Esophagus squamous epithelium (tissue), 5 donors: Measurements from ENCODE around the gene OR52B4. TPM values are rescaled to one million over a fixed set of nuclear protein-coding genes. Genes with fewer than 3 reads are reported as not detected.

Source experiments
- DNase-seq: peaks from one replicate; lab custom pipeline; 2025; lab: John Stamatoyannopoulos, UW
- H3K27ac ChIP-seq, 4 donors: fragments of 200-600 bp; sonication (generic); one replicate each; pipeline ENCODE4 v1.5.1; 2016 to 2019; ENCODE audit warnings: mild to moderate bottlenecking in 1 of 4
- H3K27me3 ChIP-seq, 4 donors: fragments of 200-600 bp; sonication (generic); 1 replicate in 3 of 4; 2 replicates in 1 of 4; pipeline versions ENCODE4 v1.5.1 to v1.6.0; 2017 to 2021; ENCODE audit warnings: antibody characterized with exemption in 1 of 4
- H3K36me3 ChIP-seq, 3 donors: fragments of 200-600 bp; sonication (generic); one replicate each; pipeline ENCODE4 v1.5.1; 2016 to 2019
- H3K4me1 ChIP-seq, 3 donors: fragments of 200-600 bp; sonication (generic); one replicate each; pipeline ENCODE4 v1.5.1; 2017 to 2019
- H3K4me3 ChIP-seq, 4 donors: fragments of 200-600 bp; sonication (generic); 1 replicate in 3 of 4; 2 replicates in 1 of 4; pipeline ENCODE4 v1.5.1; 2016 to 2019; ENCODE audit warnings: mild to moderate bottlenecking in 2 of 4, moderate library complexity in 1 of 4
- H3K9me3 ChIP-seq, 3 donors: fragments of 200-600 bp; sonication (generic); one replicate each; pipeline ENCODE4 v1.5.1; 2016 to 2019
- POLR2A ChIP-seq, 4 donors: fragments of 450-650 bp; IDR thresholded peaks; one replicate each; pipeline ENCODE4 v1.6.1; 2017; ENCODE audit warnings: antibody characterized with exemption in 4 of 4, mild to moderate bottlenecking in 4 of 4, moderate library complexity in 3 of 4
- WGBS, 2 donors: methylation state at CpG; one replicate each; pipeline ENCODE4 v1.1.5; 2018; 5-methylcytosine and 5-hydroxymethylcytosine counted together
- intact Hi-C: fragments of 100-400 bp; cut with DNase I; formaldehyde crosslinking; loops from one replicate; pipeline ENCODE4 v1.15.0; 2022
- total RNA-seq, 4 donors: library from RNA; depleted of rRNA; stranded (reverse); fragments of >200 nt; gene quantifications; one replicate each; pipeline ENCODE4 v1.1.0, GENCODE V29; 2016
- TF ChIP-seq, protein P1 (sequence below), 6 experiments: fragments of 450-650 bp in 4 of 6; fragments of 200-600 bp in 2 of 6; sonication (generic) in 2 of 6; IDR thresholded peaks; one replicate each; pipeline ENCODE4 v1.5.1; 2016 to 2019; ENCODE audit warnings: antibody characterized with exemption in 6 of 6, mild to moderate bottlenecking in 4 of 6, moderate library complexity in 4 of 6
- donor health status: DM: yes; HTN: yes; CAD: no.

The OR52B4 gene
- total RNA-seq, 4 donors from 2014 or later = not detected

DNA sequence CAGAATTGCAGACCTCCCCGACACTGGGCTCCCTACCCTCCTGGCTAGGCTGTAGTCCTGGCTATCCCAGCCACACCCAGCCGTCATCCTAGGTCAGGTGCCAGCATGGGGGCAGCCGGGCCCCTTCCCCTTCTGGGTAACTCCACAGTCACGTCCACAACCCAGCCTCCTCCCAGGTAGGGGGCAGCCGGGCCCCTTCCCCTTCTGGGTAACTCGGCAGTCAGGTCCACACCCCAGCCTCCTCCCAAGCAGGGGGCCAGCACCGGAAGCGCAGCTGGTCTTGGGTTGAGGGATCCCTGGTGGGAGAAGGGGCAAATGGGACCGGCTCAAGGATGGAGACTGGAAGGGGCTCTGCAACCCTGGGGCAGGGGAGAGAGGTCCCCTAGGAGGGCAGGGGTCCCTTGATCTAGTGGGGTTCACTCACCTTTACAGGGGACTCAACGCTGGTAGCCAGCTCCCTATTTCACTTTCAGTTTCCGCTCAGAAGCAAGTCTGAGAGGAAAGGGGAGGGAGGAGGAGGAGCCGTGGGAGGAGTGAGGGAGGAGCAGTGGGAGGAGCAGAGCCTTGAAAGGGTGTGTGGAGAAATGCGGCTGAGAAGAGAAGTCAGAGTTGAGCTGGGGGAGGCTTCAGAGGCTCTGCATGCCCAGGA is 25.1 kb upstream of the OR52B4 start, which contains the start of gene TRIM21:
Gene TRIM21 (minus strand): TSS at position 494 of the 649 bp plus-strand sequence. CDS start 3,293 bp downstream, outside the sequence.
- Histone ChIP-seq H3K4me3 (peak within 1 kb of the TSS; percentile 66 to 98 (median 84)), H3K36me3 (peaks cover 0 to 21% (median 13%) of the 10 kb centered on the region in 3 donors), H3K9me3 (no peaks in the 10 kb centered on the region), H3K27ac (peak within 1 kb of the TSS; percentile 85 to 92 (median 87)), H3K27me3 (no peaks in the 10 kb centered on the region), H3K4me1 (peaks cover 0 to 17% (median 3%) of the 10 kb centered on the region in 3 donors)
- intact Hi-C loops = no loop called here
- DNase-seq = peak; percentile 8
- 0% methylated on average over 8 to 9 of the region's 13 CpGs for WGBS, 2 donors
- TF ChIP-seq POLR2A (IDR thresholded peaks at IDR 0.05) = peak in 2 of 4 donors; percentile 22 to 53
- TF ChIP-seq, protein P1, sequence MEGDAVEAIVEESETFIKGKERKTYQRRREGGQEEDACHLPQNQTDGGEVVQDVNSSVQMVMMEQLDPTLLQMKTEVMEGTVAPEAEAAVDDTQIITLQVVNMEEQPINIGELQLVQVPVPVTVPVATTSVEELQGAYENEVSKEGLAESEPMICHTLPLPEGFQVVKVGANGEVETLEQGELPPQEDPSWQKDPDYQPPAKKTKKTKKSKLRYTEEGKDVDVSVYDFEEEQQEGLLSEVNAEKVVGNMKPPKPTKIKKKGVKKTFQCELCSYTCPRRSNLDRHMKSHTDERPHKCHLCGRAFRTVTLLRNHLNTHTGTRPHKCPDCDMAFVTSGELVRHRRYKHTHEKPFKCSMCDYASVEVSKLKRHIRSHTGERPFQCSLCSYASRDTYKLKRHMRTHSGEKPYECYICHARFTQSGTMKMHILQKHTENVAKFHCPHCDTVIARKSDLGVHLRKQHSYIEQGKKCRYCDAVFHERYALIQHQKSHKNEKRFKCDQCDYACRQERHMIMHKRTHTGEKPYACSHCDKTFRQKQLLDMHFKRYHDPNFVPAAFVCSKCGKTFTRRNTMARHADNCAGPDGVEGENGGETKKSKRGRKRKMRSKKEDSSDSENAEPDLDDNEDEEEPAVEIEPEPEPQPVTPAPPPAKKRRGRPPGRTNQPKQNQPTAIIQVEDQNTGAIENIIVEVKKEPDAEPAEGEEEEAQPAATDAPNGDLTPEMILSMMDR (IDR thresholded peaks at IDR 0.05) = no peak

DNA sequence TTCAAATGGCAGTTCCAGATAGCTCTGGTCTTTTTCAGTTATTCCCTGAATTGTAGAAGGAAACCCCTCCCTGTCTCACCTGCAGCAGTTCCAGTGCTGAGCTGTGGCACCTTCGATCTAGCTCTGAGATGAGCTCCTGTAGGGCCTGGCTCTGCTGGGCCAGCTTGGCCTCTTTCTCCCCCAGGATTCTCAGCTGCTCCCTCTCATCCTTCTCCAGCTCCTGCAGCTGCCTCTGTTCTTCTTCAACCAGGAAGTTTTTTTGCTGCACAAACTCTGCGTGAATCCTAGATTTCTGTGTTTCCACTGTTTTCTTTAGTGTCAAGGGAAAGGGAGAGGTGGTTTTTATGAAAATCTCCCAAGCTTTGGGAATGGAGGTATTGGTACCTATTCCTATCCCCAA is 20.0 kb upstream of the OR52B4 start:
- H3K27ac ChIP-seq = no peak overlapping the region
- intact Hi-C loops = no loop called here
- DNase-seq = no peak
- H3K9me3 ChIP-seq = no peaks in the 10 kb centered on the region
- TF ChIP-seq POLR2A (IDR thresholded peaks at IDR 0.05) = no peak
- TF ChIP-seq, protein P1 (IDR thresholded peaks at IDR 0.05) = no peak
- peaks cover 5 to 72% (median 19%) of the 10 kb centered on the region in 3 donors for H3K36me3 ChIP-seq
- peaks cover 0 to 12% (median 3%) of the 10 kb centered on the region in 3 donors for H3K4me1 ChIP-seq
- no peaks in the 10 kb centered on the region for H3K27me3 ChIP-seq
- WGBS, 2 donors = 86 to 97% methylated on average over 2 of the region's 2 CpGs
- no peak overlapping the region for H3K4me3 ChIP-seq

DNA sequence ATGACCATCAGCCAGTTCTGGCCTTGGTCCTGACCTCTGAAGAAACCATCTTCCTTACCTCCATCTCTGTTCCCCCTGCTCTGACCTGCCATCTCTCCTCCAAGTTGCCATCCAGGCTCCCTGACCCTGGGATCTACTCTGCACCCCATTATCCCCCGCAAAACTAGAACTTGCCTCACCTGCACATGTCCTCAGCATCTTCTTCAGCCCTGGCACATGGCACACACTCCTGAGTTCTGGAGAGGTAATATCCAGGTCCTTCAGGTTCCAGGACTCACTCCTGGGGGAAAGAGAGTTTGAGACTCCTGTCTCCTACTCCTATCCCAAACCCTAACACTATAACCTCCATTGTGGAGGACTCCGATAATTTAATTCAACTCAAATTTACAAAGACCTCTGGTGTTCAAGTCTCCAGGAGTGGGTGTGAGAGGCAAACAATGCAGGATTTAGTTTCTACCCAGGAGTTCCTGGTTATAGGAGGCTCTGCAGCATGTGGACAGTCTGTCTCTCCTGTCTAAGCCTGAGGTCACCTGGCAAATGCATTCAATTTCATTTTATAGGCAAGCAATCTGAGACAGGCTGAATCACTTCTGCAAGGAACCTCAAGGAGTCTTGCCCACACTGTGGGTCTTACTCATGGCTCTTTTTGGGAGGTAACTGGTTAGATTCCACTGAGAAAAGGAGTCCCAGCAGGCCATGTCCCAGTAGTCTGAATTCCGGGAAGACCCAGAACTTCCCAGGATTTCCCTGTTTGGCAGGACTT is 18.0 kb upstream of the OR52B4 start:
- Histone ChIP-seq H3K4me3 (no peak overlapping the region), H3K9me3 (no peaks in the 10 kb centered on the region), H3K4me1 (no peaks in the 10 kb centered on the region), H3K36me3 (peaks cover 5 to 74% (median 19%) of the 10 kb centered on the region in 3 donors), H3K27me3 (no peaks in the 10 kb centered on the region), H3K27ac (no peak overlapping the region)
- no peak for DNase-seq
- intact Hi-C loops = no loop called here
- TF ChIP-seq, protein P1 (IDR thresholded peaks at IDR 0.05) = no peak
- TF ChIP-seq POLR2A (IDR thresholded peaks at IDR 0.05) = no peak
- 90 to 100% methylated on average over 3 of the region's 3 CpGs for WGBS, 2 donors

DNA sequence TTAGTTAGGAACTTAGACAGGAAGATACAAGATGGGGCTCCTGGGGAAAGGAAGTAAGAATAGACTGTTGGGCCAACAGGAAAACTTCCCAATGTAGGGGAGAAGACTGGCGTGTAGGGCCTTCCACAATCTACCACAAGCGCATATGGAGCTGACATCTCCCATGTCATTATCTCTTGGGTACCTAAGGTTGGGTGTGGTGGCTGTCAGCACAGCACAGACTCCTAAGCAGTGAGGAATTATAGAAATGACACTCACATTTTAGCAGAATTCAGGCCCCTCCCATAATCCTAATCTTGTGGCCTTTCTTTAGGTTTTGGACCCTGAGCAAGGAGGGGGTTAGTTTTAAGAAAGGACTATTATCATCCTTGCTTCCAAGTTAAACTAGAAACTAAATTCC is 13.7 kb upstream of the OR52B4 start:
- Histone ChIP-seq H3K4me3 (no peak overlapping the region), H3K9me3 (no peaks in the 10 kb centered on the region), H3K36me3 (peaks cover 0 to 39% (median 2%) of the 10 kb centered on the region in 3 donors), H3K27me3 (no peaks in the 10 kb centered on the region), H3K4me1 (no peaks in the 10 kb centered on the region), H3K27ac (no peak overlapping the region)
- intact Hi-C loops = no loop called here
- 71 to 84% methylated on average over 2 of the region's 2 CpGs for WGBS, 2 donors
- no peak for TF ChIP-seq POLR2A (IDR thresholded peaks at IDR 0.05)
- TF ChIP-seq, protein P1 (IDR thresholded peaks at IDR 0.05) = no peak
- DNase-seq = no peak
